HG03139 (cell line): ENCODE results near the gene NTRK1.

ENCODE experiments used
- ATAC-seq: cut with Tn5 transposase; IDR thresholded peaks from one replicate; pipeline ENCODE4 v1.9.1; 2021; ENCODE audit not compliant: unreplicated experiment

Gene NTRK1

GRCh38 chr1:156930483-156930882 is 69.8 kb downstream of the NTRK1 start:
- ATAC-seq: no peak
